Natural killer cell (primary cell): ENCODE results near the gene CD200R1L. TPM values are rescaled to one million over a fixed set of nuclear protein-coding genes. Genes with fewer than 3 reads are reported as not detected.
A peak's percentile ranks its signal among the peaks of the same experiment; 100 is the strongest.
"Not testable (repeated sequence)": the region's sequence is repeated elsewhere in the genome, so short reads cannot be mapped to it uniquely, and the experiment has no call there.

Experiments
- ATAC-seq, 3 donors: fragments of 150-1000 bp in 2 of 3; fragments of 200-7000 bp in 1 of 3; cut with Tn5 transposase; 1 replicate in 1 of 3; 2 replicates in 2 of 3; pipeline ENCODE4 v1.10.0; 2021; ENCODE audit warnings: mild to moderate bottlenecking in 2 of 3, moderate library complexity in 2 of 3
- DNase-seq, 2 donors: peaks; one replicate each; pipeline versions ENCODE4 v3.0.0 to v3.0.0-alpha.2; 2013 to 2021; ENCODE audit warnings: mixed read lengths in 1 of 2
- H3K27ac ChIP-seq: one replicate; pipeline ENCODE4 v1.5.1; 2013; ENCODE audit warnings: mild to moderate bottlenecking, low read length
- H3K27me3 ChIP-seq: one replicate; pipeline ENCODE4 v1.6.1; 2013; ENCODE audit warnings: low read length; ENCODE audit not compliant: control insufficient read depth, insufficient read depth
- H3K36me3 ChIP-seq: one replicate; pipeline ENCODE4 v1.6.1; 2013; ENCODE audit warnings: low read length; ENCODE audit not compliant: control insufficient read depth, insufficient read depth
- H3K4me1 ChIP-seq: one replicate; pipeline ENCODE4 v1.6.1; 2013; ENCODE audit warnings: low read length; ENCODE audit not compliant: control insufficient read depth, insufficient read depth
- H3K4me3 ChIP-seq: one replicate; pipeline ENCODE4 v1.5.1; 2013; ENCODE audit warnings: low read length
- H3K9me3 ChIP-seq: one replicate; pipeline ENCODE4 v1.6.1; 2013; ENCODE audit warnings: low read length; ENCODE audit not compliant: control insufficient read depth, insufficient read depth
- H3K27ac Mint-ChIP-seq, 2 donors: one replicate each; pipeline ENCODE4 v1.8.0; 2022; ENCODE audit warnings: mild to moderate bottlenecking in 2 of 2, mixed read lengths in 2 of 2, moderate library complexity in 1 of 2
- H3K27me3 Mint-ChIP-seq, 2 donors: one replicate each; pipeline ENCODE4 v1.8.0; 2022; ENCODE audit warnings: low read depth in 2 of 2, mixed read lengths in 2 of 2
- H3K36me3 Mint-ChIP-seq: one replicate; pipeline ENCODE4 v1.8.0; 2022; ENCODE audit warnings: mixed read lengths
- H3K4me1 Mint-ChIP-seq, 2 donors: one replicate each; pipeline ENCODE4 v1.8.0; 2022; ENCODE audit warnings: mixed read lengths in 2 of 2
- H3K4me3 Mint-ChIP-seq: one replicate; pipeline ENCODE4 v1.8.0; 2022; ENCODE audit warnings: mild to moderate bottlenecking, moderate library complexity, mixed read lengths
- H3K9me3 Mint-ChIP-seq, 2 donors: one replicate each; pipeline ENCODE4 v1.8.0; 2022; ENCODE audit warnings: mixed read lengths in 2 of 2
- WGBS: methylation state at CpG from one replicate; pipeline ENCODE4 v1.1.7; 2013; ENCODE audit warnings: missing lambda C conversion rate; ENCODE audit not compliant: insufficient coverage; 5-methylcytosine and 5-hydroxymethylcytosine counted together
- intact Hi-C: fragments of 100-400 bp; cut with micrococcal nuclease; formaldehyde crosslinking; loops from one replicate; pipeline ENCODE4 v1.14.2; 2022
- total RNA-seq, 4 donors: library from RNA; stranded (reverse); fragments of 120-200 nt in 1 of 4; gene quantifications; one replicate each; pipeline versions ENCODE4 v1.2.3 to v1.2.4, GENCODE V29; 2013 to 2022
- TF ChIP-seq, protein P1 (sequence below): fragments of 200-600 bp; IDR thresholded peaks from one replicate; pipeline ENCODE4 v1.8.0; 2022; ENCODE audit warnings: antibody characterized with exemption

The CD200R1L gene
- total RNA-seq, 3 donors from 2014 or later (not counting 1 experiment from before 2014, with no cell fraction given): 1.3 TPM; not detected in 2

DNA sequence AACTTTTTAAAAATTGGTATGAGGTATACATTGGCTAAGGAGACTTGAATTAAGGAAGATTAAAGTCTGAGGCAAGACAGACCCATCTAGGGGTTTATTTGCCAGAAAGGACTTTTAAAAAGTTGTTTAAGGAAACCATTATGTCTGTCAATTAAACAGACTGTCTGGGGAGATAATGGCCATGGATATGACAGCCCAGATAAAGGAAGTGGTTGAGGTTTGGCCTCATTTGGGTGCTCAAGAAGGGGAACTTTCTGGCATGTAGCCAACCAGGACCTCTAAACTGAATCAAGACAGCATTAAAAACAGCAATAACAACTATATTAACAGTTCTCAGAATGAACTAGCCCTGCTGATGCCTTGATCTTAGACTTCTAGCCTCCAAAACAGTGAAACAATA lies 9.9 kb upstream of the CD200R1L start:
- Mint-ChIP-seq H3K27ac (peak overlapping the region; percentile 70 to 71), H3K36me3 (peaks cover 31% of the 10 kb centered on the region), H3K4me3 (peak overlapping the region; percentile 58), H3K27me3 (no peaks in the 10 kb centered on the region), H3K9me3 (peaks cover 15 to 18% of the 10 kb centered on the region in 2 donors), H3K4me1 (peaks cover 28 to 31% of the 10 kb centered on the region in 2 donors)
- no peak overlapping the region for H3K4me3 ChIP-seq
- intact Hi-C loops: no loop called here
- peaks cover 9% of the 10 kb centered on the region for H3K4me1 ChIP-seq
- no peaks in the 10 kb centered on the region for H3K27me3 ChIP-seq
- TF ChIP-seq, protein P1, sequence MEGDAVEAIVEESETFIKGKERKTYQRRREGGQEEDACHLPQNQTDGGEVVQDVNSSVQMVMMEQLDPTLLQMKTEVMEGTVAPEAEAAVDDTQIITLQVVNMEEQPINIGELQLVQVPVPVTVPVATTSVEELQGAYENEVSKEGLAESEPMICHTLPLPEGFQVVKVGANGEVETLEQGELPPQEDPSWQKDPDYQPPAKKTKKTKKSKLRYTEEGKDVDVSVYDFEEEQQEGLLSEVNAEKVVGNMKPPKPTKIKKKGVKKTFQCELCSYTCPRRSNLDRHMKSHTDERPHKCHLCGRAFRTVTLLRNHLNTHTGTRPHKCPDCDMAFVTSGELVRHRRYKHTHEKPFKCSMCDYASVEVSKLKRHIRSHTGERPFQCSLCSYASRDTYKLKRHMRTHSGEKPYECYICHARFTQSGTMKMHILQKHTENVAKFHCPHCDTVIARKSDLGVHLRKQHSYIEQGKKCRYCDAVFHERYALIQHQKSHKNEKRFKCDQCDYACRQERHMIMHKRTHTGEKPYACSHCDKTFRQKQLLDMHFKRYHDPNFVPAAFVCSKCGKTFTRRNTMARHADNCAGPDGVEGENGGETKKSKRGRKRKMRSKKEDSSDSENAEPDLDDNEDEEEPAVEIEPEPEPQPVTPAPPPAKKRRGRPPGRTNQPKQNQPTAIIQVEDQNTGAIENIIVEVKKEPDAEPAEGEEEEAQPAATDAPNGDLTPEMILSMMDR: no peak
- peak overlapping the region; percentile 21 for H3K27ac ChIP-seq
- no peaks in the 10 kb centered on the region for H3K36me3 ChIP-seq
- H3K9me3 ChIP-seq: peaks cover 5% of the 10 kb centered on the region
- ATAC-seq (peak; percentile 46 to 83 (median 60)), DNase-seq (peak in 1 of 2 donors; percentile 70)

GRCh38 chr3:112855883-112856282 lies 9.2 kb upstream of the CD200R1L start:
- Mint-ChIP-seq H3K4me1 (peaks cover 28 to 31% of the 10 kb centered on the region in 2 donors), H3K36me3 (peaks cover 37% of the 10 kb centered on the region), H3K4me3 (no peak overlapping the region), H3K9me3 (peaks cover 17 to 25% of the 10 kb centered on the region in 2 donors), H3K27me3 (no peaks in the 10 kb centered on the region), H3K27ac (peak overlapping the region; percentile 70 to 71)
- ATAC-seq: no peak
- H3K9me3 ChIP-seq: peaks cover 5% of the 10 kb centered on the region
- no peak for DNase-seq
- H3K27ac ChIP-seq: no peak overlapping the region
- H3K4me3 ChIP-seq: no peak overlapping the region
- no peaks in the 10 kb centered on the region for H3K36me3 ChIP-seq
- H3K4me1 ChIP-seq: peaks cover 9% of the 10 kb centered on the region
- intact Hi-C loops: no loop called here
- TF ChIP-seq, protein P1: no peak
- no peaks in the 10 kb centered on the region for H3K27me3 ChIP-seq

DNA sequence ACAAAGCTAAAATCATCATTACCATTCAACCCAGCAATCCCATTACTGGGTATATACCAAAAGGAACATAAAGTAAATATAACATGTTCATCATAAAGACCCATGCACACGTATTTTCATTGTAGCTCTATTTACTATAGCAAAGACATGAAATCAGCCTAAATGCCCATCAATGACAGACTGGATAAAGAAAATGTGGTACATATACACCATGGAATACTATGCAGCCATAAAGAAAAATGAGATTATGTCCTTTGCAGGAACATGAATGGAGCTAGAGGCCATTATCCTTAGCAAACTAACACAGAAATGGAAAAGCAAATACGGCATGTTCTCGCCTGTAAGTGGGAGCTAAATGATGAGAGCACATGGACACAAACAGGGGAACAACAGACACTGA lies 8.4 kb upstream of the CD200R1L start:
- H3K4me1 ChIP-seq, H3K27ac Mint-ChIP-seq, H3K27me3 ChIP-seq, ATAC-seq, H3K27me3 Mint-ChIP-seq, H3K27ac ChIP-seq, DNase-seq, H3K4me3 Mint-ChIP-seq, H3K36me3 ChIP-seq, intact Hi-C loops, H3K9me3 ChIP-seq, H3K4me3 ChIP-seq: not testable (repeated sequence)
- Mint-ChIP-seq H3K36me3 (peaks cover 45% of the 10 kb centered on the region), H3K4me1 (peaks cover 28 to 31% of the 10 kb centered on the region in 2 donors), H3K9me3 (peaks cover 17 to 32% of the 10 kb centered on the region in 2 donors)
- WGBS: 81% methylated on average over 2 of the region's 3 CpGs

DNA sequence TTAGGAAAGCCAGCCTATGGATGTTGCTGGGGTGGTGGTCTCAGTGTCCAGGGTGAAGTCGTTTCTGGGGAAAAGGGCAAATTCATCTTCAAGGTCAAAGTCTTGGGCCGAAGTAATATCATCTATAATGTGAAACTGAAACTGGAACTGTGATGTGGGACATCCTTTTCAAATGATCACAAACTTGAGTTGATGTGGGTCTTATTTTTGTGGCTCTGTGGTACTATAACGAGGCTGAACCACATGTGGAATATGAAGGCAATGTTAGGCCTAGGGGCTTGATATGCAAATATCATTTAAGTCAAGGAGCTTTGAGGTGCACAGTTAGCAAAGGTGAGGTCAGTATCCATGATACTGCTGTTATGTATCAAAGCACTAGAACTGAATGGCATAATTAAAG lies 1.5 kb upstream of the CD200R1L start:
- peak overlapping the region; percentile 34 to 77 for H3K27ac Mint-ChIP-seq
- peaks cover 25 to 32% of the 10 kb centered on the region in 2 donors for H3K4me1 Mint-ChIP-seq
- no peaks in the 10 kb centered on the region for H3K27me3 Mint-ChIP-seq
- ATAC-seq (peak; percentile 61 to 72 (median 70)), DNase-seq (peak in 1 of 2 donors; percentile 37)
- H3K27ac ChIP-seq: peak overlapping the region; percentile 40
- H3K36me3 ChIP-seq: no peaks in the 10 kb centered on the region
- no peaks in the 10 kb centered on the region for H3K27me3 ChIP-seq
- peaks cover 17% of the 10 kb centered on the region for H3K4me1 ChIP-seq
- H3K9me3 ChIP-seq: no peaks in the 10 kb centered on the region
- peak overlapping the region; percentile 47 for H3K4me3 Mint-ChIP-seq
- H3K36me3 Mint-ChIP-seq: peaks cover 30% of the 10 kb centered on the region
- WGBS: 16% methylated on average over 3 of the region's 3 CpGs
- no peak overlapping the region for H3K4me3 ChIP-seq
- H3K9me3 Mint-ChIP-seq: peaks cover 7 to 20% of the 10 kb centered on the region in 2 donors
- intact Hi-C loops: no loop called here
- TF ChIP-seq, protein P1: no peak
